IPS DF 6.9 (cell line): ENCODE measurements around the gene NXPE1.
"Not testable (repeated sequence)": the region's sequence is repeated elsewhere in the genome, so short reads cannot be mapped to it uniquely, and the experiment has no call there.

ENCODE experiments used
- DNase-seq: peaks from one replicate; pipeline ENCODE4 v3.0.0-alpha.2; 2013; ENCODE audit warnings: low read depth, low spot score
- H3K27ac ChIP-seq: one replicate; pipeline ENCODE4 v1.5.1; 2013; ENCODE audit warnings: low read length, control low read depth
- H3K27me3 ChIP-seq: 2 replicates; pipeline ENCODE4 v1.6.1; 2013; ENCODE audit warnings: mild to moderate bottlenecking, low read length; ENCODE audit not compliant: control insufficient read depth, insufficient read depth
- H3K36me3 ChIP-seq: 2 replicates; pipeline ENCODE4 v1.6.1; 2013; ENCODE audit warnings: low read length; ENCODE audit not compliant: control insufficient read depth, insufficient read depth
- H3K4me1 ChIP-seq: 2 replicates; pipeline ENCODE4 v1.6.1; 2013; ENCODE audit warnings: low read length; ENCODE audit not compliant: control insufficient read depth, insufficient read depth
- H3K4me3 ChIP-seq: 2 replicates; pipeline ENCODE4 v1.5.1; 2013; ENCODE audit warnings: mild to moderate bottlenecking, low read length
- H3K9me3 ChIP-seq: 2 replicates; pipeline ENCODE4 v1.6.1; 2013; ENCODE audit warnings: low read length, inconsistent platforms; ENCODE audit not compliant: control insufficient read depth, insufficient read depth
- WGBS: extraction: QIAGEN DNeasy Blood & Tissue Kit; methylation state at CpG from one replicate; pipeline ENCODE4 v1.1.7; 2013; ENCODE audit warnings: mixed read lengths, missing lambda C conversion rate; ENCODE audit not compliant: insufficient read length, insufficient coverage; 5-methylcytosine and 5-hydroxymethylcytosine counted together

The NXPE1 gene

DNA sequence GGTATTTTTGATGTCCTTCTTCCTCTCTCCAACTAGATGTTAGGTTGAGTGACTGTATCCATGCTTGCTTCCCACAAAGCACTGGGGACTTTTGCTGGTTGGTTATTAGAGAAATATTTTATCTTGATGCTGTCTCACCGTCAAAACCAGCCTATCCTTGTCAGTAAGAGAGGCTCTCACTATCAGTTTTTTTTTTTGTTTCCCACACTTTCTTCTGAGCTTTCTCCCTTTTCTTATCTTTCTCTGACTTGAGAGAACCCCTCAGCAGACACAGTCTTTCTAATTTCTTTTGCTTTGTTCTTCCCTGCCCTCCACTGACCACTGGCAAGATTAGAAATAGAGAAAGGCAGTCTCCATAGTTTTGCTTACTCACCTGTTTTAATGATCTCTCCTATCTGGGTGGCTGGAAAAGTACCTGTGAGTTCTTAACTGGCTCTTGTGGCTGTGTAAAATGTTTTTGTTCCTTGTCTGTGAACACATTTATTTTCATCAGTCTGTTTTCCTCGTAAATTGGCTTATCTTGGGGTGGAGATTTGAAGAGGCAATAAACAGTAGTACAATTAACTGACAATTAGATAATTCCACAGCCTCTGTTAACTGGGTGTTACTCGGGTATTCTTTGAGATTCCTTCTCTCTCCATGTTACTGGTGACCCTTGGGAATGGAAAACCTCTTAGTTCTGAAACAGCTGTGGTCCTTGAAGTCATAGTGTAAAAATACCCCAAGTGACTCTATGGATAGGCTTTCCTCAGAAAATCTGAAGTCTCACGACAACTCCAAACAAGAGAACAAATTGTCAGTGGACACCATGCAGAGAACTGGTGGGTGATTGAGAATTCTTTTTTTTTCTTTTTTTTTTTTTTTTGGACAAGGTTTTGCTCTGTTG is at the start of gene NXPE1:
TSS of gene NXPE1 (minus strand) at position 457 of the 886 bp plus-strand sequence. CDS start 8,680 bp downstream, outside the sequence.
- Histone ChIP-seq H3K27ac (no peak within 1 kb of the TSS), H3K4me1 (no peaks in the 10 kb centered on the region; the same call in 1 of the 2 replicates), H3K4me3 (no peak within 1 kb of the TSS), H3K9me3 (no peaks in the 10 kb centered on the region), H3K36me3 (no peaks in the 10 kb centered on the region), H3K27me3 (no peaks in the 10 kb centered on the region)
- no peak for DNase-seq
- WGBS = no CpG with 5 or more reads among the region's 4 CpGs

DNA sequence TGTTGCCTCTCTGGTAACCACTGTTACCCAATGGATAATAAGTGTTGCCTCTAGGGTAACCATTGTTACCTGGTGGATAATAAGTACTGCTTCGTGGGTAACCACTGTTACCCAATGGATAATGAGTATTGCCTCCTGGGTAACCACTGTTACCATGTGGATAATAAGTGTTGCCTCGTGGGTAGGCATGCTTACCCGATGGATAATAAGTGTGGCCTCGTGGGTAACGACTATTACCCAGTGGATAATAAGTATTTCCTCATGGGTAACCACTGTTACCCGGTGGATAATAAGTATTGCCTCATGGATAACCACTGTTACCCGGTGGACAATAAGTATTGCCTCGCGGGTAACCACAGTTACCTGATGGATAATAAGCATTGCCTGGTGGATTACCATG is 49.7 kb upstream of the NXPE1 start:
- no peaks in the 10 kb centered on the region; the same call in 1 of the 2 replicates for H3K9me3 ChIP-seq
- DNase-seq = no peak
- WGBS = no CpG with 5 or more reads among the region's 9 CpGs
- no peak overlapping the region for H3K4me3 ChIP-seq
- no peak overlapping the region for H3K27ac ChIP-seq
- no peaks in the 10 kb centered on the region for H3K27me3 ChIP-seq
- no peaks in the 10 kb centered on the region for H3K4me1 ChIP-seq
- H3K36me3 ChIP-seq = no peaks in the 10 kb centered on the region

DNA sequence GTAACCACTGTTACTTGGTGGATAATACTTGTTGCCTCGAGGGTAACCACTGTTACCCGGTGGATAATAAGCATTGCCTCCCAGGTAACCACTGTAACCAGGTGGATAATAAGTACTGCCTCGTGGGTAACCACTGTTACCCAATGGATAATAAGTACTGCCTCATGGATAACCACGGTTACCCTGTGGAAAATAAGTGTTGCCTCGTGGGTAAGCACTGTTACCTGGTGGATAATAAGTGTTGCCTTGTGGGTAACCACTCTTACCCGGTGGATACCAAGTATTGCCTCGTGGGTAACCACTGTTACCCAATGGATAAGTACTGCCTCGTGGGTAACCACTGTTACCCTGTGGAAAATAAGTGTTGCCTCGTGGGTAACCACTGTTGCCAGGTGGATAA is 48.9 kb upstream of the NXPE1 start:
- H3K27ac ChIP-seq, DNase-seq, H3K27me3 ChIP-seq, H3K4me1 ChIP-seq, H3K36me3 ChIP-seq, H3K9me3 ChIP-seq, H3K4me3 ChIP-seq: not testable (repeated sequence)
- WGBS = no CpG with 5 or more reads among the region's 9 CpGs

DNA sequence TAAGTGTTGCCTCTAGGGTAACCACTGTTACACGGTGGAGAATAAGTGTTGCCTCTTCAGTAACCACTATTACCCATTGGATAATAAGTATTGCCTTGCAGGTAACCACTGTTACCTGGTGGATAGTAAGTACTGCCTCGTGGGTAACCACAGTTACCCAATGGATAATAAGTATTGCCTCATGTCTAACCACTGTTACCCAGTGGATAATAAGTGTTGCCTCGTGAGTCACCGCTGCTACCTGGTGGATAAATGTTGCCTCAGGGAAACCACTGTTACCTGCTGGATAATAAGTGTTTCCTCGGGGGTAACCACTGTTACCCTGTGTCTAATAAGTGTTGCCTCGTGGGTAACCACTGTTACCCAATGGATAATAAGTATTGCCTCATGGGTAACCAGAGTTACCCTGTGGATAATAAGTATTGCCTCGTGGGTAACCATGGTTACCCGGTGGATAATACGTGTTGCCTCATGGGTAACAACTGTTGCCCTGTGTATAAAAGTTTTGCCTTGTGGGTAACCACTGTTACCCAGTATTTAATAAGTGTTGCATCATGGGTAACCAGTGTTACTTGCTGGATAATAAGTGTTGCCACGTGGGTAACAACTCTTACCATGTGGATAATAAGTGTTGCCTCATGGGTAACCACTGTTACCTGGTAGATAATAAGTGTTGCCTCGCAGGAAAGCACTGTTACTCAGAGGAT is 48.2 kb upstream of the NXPE1 start:
- Histone ChIP-seq H3K27ac (no peak overlapping the region), H3K4me1 (no peaks in the 10 kb centered on the region), H3K4me3 (no peak overlapping the region), H3K9me3 (no peaks in the 10 kb centered on the region; the same call in 1 of the 2 replicates), H3K27me3 (no peaks in the 10 kb centered on the region), H3K36me3 (no peaks in the 10 kb centered on the region)
- no peak for DNase-seq
- WGBS = no CpG with 5 or more reads among the region's 11 CpGs

DNA sequence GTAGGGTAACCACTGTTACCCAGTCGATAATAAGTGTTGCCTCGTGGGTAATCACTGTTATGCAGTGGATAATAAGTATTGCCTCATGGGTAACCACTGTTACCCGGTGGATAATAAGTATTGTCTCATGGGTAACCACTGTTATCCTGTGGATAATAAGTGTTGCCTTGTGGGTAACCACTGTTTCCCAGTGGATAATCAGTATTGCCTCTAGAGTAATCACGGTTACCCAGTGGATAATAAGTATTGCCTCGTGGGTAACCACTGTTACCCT is 47.1 kb upstream of the NXPE1 start:
- no CpG with 5 or more reads among the region's 5 CpGs for WGBS
- not testable (repeated sequence) for H3K27ac ChIP-seq, H3K9me3 ChIP-seq, H3K27me3 ChIP-seq, DNase-seq, H3K36me3 ChIP-seq, H3K4me3 ChIP-seq, H3K4me1 ChIP-seq

DNA sequence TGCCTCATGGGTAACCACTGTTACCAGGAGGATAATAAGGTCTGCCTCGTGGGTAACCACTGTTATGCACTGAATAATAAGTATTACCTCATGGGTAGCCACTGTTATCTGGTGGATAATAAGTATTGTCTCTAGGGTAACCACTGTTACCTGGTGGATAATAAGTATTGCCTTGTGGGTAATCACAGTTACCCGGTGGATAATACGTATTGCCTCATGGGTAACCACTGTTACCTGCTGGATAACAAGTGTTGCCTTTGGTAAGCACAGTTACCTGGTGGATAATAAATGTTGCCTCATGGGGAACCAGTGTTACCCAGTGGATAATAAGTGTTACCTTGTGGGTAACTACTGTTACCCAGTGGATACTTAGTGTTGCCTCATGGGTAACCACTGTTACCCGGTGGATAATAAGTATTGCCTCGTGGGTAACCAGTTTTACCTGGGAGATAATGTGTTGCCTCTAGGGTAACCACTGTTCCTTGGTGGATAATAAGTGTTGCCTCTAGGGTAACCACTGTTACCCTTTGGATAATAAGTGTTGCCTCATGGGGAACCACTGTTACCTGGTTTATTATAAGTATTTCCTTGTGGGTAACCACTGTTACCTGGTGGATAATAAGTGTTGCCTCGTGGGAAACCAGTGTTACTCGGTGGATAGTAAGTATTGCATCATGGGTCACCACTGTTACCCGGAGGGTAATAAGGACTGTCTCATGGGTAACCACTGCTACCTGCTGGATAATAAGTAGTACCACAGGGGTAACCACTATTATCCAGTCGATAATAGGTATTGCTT is 46.5 kb upstream of the NXPE1 start:
- Histone ChIP-seq H3K4me1 (no peaks in the 10 kb centered on the region), H3K4me3 (no peak overlapping the region), H3K36me3 (no peaks in the 10 kb centered on the region), H3K27me3 (no peaks in the 10 kb centered on the region), H3K27ac (no peak overlapping the region), H3K9me3 (no peaks in the 10 kb centered on the region)
- DNase-seq = no peak
- no CpG with 5 or more reads among the region's 9 CpGs for WGBS

DNA sequence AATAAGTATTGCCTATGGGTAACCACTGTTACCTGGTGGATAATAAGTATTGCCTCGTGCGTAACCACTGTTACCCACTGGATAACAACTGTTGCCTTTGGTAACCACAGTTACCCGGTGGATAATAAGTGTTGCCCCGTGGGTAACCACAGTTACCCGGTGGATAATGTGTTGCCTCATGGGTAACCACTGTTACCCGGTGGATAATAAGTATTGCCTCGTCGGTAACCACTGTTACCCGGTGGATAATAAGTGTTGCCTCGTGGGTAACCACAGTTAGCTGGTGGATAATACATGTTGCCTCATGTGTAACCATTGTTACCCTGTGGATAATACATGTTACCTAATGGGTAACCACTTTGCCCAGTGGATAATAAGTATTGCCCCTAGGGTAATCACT is 45.7 kb upstream of the NXPE1 start:
- Histone ChIP-seq H3K9me3 (no peaks in the 10 kb centered on the region), H3K4me3 (no peak overlapping the region), H3K27me3 (no peaks in the 10 kb centered on the region), H3K27ac (no peak overlapping the region), H3K36me3 (no peaks in the 10 kb centered on the region), H3K4me1 (no peaks in the 10 kb centered on the region)
- DNase-seq = no peak
- WGBS = no CpG with 5 or more reads among the region's 10 CpGs

DNA sequence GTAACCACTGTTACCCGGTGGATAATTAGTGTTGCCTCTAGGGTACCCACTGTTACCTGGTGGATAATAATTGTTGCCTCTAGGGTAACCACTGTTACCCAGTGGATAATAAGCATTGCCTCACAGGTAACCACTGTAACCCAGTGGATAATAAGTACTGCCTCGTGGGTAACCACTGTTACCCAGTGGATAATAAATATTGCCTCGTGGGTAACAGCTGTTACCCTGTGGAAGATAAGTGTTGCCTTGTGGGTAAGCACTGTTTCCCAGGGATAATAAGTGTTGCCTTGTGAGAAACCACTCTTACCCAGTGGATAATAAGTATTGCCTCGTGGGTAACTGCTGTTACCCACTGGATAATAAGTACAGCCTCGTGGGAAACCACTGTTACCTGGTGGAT is 45.2 kb upstream of the NXPE1 start:
- no peak overlapping the region for H3K4me3 ChIP-seq
- no peaks in the 10 kb centered on the region for H3K4me1 ChIP-seq
- DNase-seq = no peak
- WGBS = no CpG with 5 or more reads among the region's 5 CpGs
- H3K27ac ChIP-seq = no peak overlapping the region
- no peaks in the 10 kb centered on the region for H3K36me3 ChIP-seq
- H3K27me3 ChIP-seq = no peaks in the 10 kb centered on the region
- no peaks in the 10 kb centered on the region for H3K9me3 ChIP-seq

DNA sequence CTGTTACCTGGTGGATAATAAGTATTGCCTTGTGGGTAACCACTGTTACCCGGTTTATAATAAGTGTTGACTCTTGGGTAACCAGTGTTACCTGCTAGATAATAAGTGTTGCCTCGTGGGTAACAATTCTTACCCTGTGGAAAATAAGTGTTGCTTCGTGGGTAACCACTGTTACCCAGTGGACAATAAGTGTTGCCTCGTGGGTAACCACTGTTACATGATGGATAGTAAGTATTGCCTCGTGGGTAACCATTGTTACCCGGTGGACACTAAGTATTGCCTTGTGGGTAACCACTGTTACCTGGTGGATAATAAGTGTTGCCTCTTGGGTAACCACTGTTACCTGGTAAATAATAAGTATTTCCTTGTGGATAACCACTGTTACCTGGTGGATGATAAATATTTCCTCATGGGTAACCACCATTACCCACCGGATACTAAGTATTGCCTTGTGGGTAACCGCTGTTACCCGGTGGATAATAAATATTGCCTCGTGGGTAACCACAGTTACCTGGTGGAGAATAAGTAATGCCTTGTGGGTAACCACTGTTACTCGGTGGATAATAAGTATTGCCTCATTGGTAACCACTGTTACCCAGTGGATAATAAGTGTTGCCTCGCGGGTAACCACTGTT is 44.6 kb upstream of the NXPE1 start:
- no peaks in the 10 kb centered on the region for H3K4me1 ChIP-seq
- no peaks in the 10 kb centered on the region for H3K27me3 ChIP-seq
- no peak overlapping the region for H3K4me3 ChIP-seq
- no peaks in the 10 kb centered on the region for H3K36me3 ChIP-seq
- no peak for DNase-seq
- no peak overlapping the region for H3K27ac ChIP-seq
- H3K9me3 ChIP-seq = no peaks in the 10 kb centered on the region
- no CpG with 5 or more reads among the region's 13 CpGs for WGBS

DNA sequence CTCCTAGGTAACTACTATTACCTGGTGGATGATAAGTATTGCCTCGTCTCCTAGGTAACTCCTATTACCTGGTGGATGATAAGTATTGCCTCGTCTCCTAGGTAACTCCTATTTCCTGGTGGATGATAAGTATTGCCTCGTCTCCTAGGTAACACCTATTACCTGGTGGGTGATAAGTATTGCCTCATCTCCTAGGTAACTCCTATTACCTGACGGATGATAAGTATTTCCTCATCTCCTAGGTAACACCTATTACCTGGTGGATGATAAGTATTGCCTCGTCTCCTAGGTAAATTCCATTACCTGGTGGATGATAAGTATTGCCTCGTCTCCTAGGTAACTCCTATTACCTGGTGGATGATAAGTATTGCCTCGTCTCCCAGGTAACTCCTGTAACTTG is 43.5 kb upstream of the NXPE1 start:
- H3K27me3 ChIP-seq, DNase-seq, H3K9me3 ChIP-seq, H3K4me3 ChIP-seq, H3K4me1 ChIP-seq, H3K36me3 ChIP-seq, H3K27ac ChIP-seq: not testable (repeated sequence)
- no CpG with 5 or more reads among the region's 7 CpGs for WGBS
